Activated CD8-positive, alpha-beta T cell treated with anti-CD3 and anti-CD28 coated beads, Interleukin-2, amount 10 ng/mL, durations not matched to agents 7 days and 5 days (primary cell): ENCODE data around the gene HOXC5. TPM values are rescaled to one million over a fixed set of nuclear protein-coding genes. Genes with fewer than 3 reads are reported as not detected.

Source experiments
- ATAC-seq: fragments of 150-1000 bp; cut with Tn5 transposase; one replicate; pipeline ENCODE4 v1.10.0; 2021; ENCODE audit warnings: moderate library complexity
- CTCF ChIA-PET: fragments of 350-600 bp; sonication (Branson Sonifier 250); formaldehyde crosslinking; loops from one replicate; lab custom pipeline; 2021; ENCODE audit warnings: antibody characterized with exemption; lab: Charles Lee
- POLR2A ChIA-PET: fragments of 350-600 bp; sonication (Branson Sonifier 250); formaldehyde crosslinking; loops from one replicate; lab custom pipeline; 2021; ENCODE audit warnings: antibody characterized with exemption; lab: Charles Lee
- DNase-seq: peaks from one replicate; pipeline ENCODE4 v3.0.0-alpha.2; 2020
- H3K27ac Mint-ChIP-seq: one replicate; pipeline ENCODE4 v1.8.0; 2021; ENCODE audit warnings: mild to moderate bottlenecking, mixed read lengths
- H3K27me3 Mint-ChIP-seq: one replicate; pipeline ENCODE4 v1.8.0; 2021; ENCODE audit warnings: low read depth, mixed read lengths
- H3K36me3 Mint-ChIP-seq: one replicate; pipeline ENCODE4 v1.8.0; 2021; ENCODE audit warnings: low read depth, mixed read lengths
- H3K4me1 Mint-ChIP-seq: one replicate; pipeline ENCODE4 v1.8.0; 2021; ENCODE audit warnings: low read depth, mixed read lengths
- H3K4me3 Mint-ChIP-seq: one replicate; pipeline ENCODE4 v1.8.0; 2021; ENCODE audit warnings: mild to moderate bottlenecking, mixed read lengths
- H3K9me3 Mint-ChIP-seq: one replicate; pipeline ENCODE4 v1.8.0; 2022; ENCODE audit warnings: mixed read lengths; ENCODE audit not compliant: insufficient read depth
- total RNA-seq, 2 experiments: library from RNA; stranded (reverse); gene quantifications; one replicate each; pipeline ENCODE4 v1.2.3, GENCODE V29; 2021

The HOXC5 gene
- total RNA-seq, 2 experiments from 2014 or later, result not detected

DNA sequence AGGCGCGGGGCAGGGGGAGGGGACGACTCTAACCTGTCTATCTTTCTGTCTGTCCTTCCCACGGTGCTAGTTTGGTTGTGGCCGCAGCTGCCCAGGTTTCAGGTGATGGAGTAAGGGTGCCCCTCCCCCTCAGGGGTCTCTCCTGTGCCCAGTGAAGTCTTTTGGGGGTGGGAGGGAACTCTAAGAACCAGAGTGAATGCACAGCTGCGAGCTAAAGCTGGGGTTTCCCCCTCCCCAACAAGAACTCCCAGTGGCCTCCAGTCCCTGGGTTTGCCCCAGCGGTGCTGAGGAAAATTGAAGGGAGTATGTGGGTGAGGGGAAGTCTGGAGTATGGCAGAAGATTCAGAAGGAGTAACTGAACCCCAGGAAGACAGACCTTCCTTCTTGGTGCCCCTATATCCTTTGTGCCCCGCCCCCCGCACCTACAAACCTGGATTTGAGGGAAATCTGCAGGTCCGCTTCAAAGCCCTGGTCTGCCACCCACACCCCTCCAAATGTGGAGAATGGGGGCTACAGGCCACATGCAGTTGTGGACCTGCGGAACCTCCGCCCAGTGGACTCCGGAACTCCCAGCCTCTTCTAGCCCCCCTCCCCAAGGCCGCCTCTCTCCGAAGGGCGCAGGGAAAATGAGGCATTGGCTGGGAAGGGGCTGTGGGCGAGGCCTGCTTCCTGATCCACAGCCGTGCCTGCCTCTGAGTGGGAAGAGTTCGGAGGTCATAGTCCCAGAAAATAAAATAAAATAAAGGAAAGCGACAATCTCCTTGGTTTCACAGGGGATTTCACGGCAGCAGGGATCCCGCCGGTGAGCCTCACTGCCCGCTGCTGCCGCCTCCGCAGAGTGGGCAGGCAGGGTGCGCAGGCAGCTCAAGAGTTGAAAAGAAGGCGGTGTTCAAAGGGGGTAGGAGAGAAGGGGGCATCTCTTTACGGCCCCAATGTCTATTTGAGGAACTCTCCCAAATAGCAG, 36.3 kb upstream of the HOXC5 start:
- POLR2A ChIA-PET, result no interaction called here
- Mint-ChIP-seq H3K4me1 (peaks cover 27% of the 10 kb centered on the region), H3K4me3 (peak overlapping the region; percentile 72), H3K27me3 (peaks cover 94% of the 10 kb centered on the region), H3K9me3 (no peaks in the 10 kb centered on the region), H3K27ac (no peak overlapping the region), H3K36me3 (peaks cover 5% of the 10 kb centered on the region)
- no peak for DNase-seq
- no peak for ATAC-seq
- CTCF ChIA-PET, result interaction anchor here (0.8 to 2.1 kb wide), 6 partner anchors 10 to 212 kb away, joined by 3 to 12 read pairs (median 4); partner anchors contain the start of genes HOXC10 and HOXC5

DNA sequence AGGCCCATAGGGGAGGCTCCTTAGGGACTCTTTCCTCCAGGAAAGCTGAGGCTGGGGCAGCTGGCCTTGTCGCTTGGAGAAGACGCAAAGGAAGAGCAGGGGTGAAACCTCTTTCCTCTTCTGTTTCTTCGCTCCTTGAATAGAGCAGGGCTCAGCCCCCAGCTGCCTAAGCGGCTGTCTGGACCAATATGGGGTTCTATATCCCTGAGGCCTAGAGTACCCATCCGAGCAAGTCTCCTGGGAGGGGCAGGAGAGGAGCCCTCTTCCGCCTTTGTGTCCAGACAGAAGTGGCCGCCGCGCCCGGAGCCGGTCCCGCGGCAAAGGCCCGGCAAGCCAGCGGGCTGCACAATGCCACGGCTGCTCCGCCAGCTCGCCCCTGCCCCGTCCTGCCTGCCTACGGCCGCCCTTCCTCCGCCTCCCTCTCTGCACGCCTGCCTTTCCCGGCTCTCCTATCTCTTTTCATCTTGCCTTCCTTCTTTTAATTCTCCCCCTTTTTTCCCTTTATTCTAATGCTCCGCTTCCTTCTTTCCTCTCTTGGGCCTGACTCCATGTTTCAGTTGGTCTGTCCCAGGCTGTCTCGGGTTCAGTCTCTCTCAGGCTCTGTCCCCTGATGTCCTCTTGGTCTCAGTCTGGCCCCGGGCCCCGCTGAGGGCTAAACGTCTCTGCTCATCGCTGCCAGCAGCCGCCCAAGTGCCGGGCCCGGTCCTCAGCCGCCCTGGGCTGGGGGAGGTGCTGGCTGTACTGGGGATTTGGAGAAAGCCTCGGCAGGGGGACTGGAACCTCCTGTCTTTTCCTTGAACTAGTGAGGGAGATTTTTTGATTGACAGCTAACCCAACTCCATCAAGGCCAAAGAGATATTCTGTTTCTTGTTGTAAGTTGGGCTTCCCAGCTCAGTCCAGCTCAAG, 35.4 kb upstream of the HOXC5 start:
- Mint-ChIP-seq H3K4me3 (no peak overlapping the region), H3K4me1 (peaks cover 27% of the 10 kb centered on the region), H3K9me3 (no peaks in the 10 kb centered on the region), H3K27me3 (peaks cover 94% of the 10 kb centered on the region), H3K27ac (no peak overlapping the region), H3K36me3 (peaks cover 5% of the 10 kb centered on the region)
- POLR2A ChIA-PET, result interaction anchor here (1.2 kb wide), 1 partner anchor 19 kb away, joined by 6 read pairs; no protein-coding TSS in a partner anchor
- CTCF ChIA-PET, result interaction anchor here (0.8 to 3.6 kb wide), 6 partner anchors 8 to 195 kb away, joined by 3 to 16 read pairs (median 4); partner anchors contain the start of gene HOXC5
- no peak for ATAC-seq
- DNase-seq, result no peak

DNA sequence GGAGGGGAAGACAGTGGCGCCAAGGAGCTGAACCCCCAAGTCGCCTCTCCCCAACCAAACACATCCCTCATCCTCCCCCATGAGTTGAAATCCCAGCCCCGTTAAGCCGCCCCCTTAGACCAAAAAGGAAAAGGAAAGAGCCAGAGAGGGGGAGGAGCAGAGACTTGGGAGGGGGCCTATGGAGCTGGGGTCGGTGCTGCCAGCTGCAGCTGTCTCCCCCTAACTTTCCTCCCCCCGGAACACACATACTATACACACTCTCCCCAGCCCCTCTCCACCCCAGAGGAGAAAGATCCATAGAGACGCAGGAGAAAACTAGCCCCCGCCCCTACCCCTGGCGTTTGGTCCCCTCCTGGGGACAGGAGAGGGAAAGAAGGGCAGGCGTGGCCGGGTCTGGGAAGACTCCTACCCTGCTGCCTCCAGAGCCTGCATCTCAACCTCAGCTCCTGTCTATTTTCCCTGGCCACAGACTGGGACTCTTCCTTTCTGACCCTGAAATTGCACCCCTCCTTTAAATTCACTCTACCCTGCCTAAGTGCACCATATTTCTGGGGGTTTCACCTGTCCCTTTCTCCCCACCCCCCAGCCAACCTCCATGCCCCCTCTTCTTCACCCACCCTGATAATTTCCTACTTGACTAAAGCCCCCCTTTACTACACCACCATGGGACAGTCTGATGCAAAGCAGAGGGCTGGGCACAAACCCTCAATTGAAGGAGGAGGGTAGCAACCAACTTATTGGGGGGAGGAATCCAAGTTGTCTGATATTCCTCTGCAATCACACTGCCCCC, 34.5 kb upstream of the HOXC5 start:
- Mint-ChIP-seq H3K4me3 (no peak overlapping the region), H3K27ac (no peak overlapping the region), H3K36me3 (peaks cover 5% of the 10 kb centered on the region), H3K27me3 (peaks cover 96% of the 10 kb centered on the region), H3K4me1 (peaks cover 27% of the 10 kb centered on the region), H3K9me3 (no peaks in the 10 kb centered on the region)
- ChIA-PET CTCF (interaction anchor here (0.8 to 4.5 kb wide), 5 partner anchors 8 to 194 kb away, joined by 3 to 19 read pairs (median 3); partner anchors contain the start of genes HOXC10 and HOXC5), POLR2A (interaction anchor here (1.1 to 1.2 kb wide), 2 partner anchors 10 to 18 kb away, joined by 3 to 6 read pairs; no protein-coding TSS in a partner anchor)
- ATAC-seq (no peak), DNase-seq (no peak)

DNA sequence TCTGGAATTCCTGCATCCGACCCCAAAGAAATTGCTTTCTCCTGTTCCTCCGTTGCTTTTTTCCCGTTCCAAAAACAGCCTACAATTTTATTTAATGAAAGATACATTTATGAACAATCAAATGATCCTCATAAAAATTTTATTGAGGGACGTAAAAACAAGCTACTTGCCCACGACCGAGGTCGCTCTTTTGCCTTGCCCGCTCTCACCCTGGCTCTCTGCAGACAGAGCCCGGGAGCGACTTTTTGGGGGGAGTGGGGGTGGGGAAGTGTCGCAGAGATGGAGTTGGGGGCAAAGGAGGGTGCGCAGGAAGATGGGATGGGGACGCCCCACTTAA, 34.0 kb upstream of the HOXC5 start:
- H3K36me3 Mint-ChIP-seq, result peaks cover 3% of the 10 kb centered on the region
- H3K4me1 Mint-ChIP-seq, result peaks cover 26% of the 10 kb centered on the region
- DNase-seq, result no peak
- no peak for ATAC-seq
- ChIA-PET CTCF (interaction anchor here (1.3 to 4.5 kb wide), 5 partner anchors 11 to 193 kb away, joined by 3 to 19 read pairs (median 5); partner anchors contain the start of genes HOXC10 and HOXC5), POLR2A (interaction anchor here (1.1 to 1.2 kb wide), 2 partner anchors 9 to 18 kb away, joined by 3 to 6 read pairs; no protein-coding TSS in a partner anchor)
- H3K27me3 Mint-ChIP-seq, result peaks cover 95% of the 10 kb centered on the region
- H3K4me3 Mint-ChIP-seq, result no peak overlapping the region
- no peaks in the 10 kb centered on the region for H3K9me3 Mint-ChIP-seq
- H3K27ac Mint-ChIP-seq, result no peak overlapping the region

DNA sequence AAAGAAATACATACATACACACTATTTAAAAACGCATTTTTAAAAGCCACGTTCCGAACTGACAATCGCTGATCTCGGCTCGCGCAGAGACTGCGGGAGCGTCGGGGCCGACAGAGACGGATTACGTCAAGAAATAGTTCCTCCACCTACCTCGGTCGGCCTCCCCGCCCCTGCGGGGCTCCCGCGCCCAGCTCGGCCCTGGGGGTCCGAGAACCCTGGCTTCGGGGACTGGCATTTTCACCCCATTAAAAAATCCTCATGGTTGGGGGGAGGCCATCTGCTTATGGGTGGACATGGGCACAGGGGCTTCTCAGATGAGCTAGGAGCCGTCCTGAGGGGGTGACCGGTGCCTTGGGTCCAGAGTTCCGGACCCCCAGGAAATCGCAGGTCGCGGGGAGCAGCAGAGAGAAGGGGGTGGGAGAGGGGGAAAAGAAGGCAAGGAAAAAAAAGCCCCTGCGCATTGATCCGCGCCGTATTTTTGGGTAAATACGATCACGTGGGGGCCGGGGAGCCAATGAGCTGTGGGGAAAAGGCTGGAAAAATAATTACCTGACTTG, 33.2 kb upstream of the HOXC5 start:
- Mint-ChIP-seq H3K27me3 (peaks cover 94% of the 10 kb centered on the region), H3K9me3 (no peaks in the 10 kb centered on the region), H3K27ac (no peak overlapping the region), H3K36me3 (no peaks in the 10 kb centered on the region), H3K4me3 (no peak overlapping the region), H3K4me1 (peaks cover 22% of the 10 kb centered on the region)
- no peak for ATAC-seq
- CTCF ChIA-PET, result interaction anchor here (0.9 to 4.5 kb wide), 7 partner anchors 11 to 208 kb away, joined by 3 to 19 read pairs (median 5); partner anchors contain the start of genes HOXC10 and HOXC5
- no peak for DNase-seq
- POLR2A ChIA-PET, result interaction anchor here (0.7 to 1.1 kb wide), 2 partner anchors 8 to 193 kb away, joined by 3 read pairs; no protein-coding TSS in a partner anchor

DNA sequence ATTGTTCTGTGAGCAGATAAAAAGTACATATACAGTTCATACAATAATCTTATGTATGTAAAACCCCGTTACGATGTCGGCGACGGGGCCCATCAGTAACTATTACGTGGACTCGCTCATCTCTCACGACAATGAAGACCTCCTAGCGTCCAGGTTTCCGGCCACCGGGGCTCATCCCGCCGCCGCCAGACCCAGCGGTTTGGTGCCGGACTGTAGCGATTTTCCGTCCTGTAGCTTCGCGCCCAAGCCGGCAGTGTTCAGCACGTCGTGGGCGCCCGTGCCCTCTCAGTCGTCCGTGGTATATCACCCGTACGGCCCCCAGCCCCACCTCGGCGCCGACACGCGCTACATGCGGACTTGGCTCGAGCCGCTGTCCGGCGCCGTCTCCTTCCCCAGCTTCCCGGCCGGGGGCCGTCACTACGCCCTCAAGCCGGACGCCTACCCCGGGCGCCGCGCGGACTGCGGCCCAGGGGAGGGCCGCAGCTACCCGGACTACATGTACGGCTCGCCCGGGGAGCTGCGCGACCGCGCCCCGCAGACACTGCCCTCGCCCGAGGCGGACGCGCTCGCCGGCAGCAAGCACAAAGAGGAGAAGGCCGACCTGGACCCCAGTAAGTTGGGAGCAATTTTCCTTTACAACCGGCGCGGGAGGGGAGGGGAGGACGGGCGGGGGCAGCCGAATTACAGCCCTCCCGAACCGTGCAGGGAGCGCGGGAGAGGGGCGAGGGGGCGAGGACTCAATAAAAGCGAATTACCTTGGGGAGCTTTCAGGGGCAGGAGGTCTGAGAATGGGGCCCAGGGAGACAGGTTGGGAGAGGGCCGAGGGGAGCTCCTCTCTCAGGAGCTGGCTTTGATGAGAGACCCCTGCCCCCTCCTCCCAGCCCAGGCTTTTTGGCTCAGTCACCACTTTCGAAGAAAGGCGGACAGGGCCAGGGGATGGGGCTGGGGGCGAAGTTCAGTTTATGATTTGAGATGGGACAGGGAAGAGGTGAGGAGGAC, 32.4 kb upstream of the HOXC5 start, which contains the start of gene HOXC9:
HOXC9 (plus strand) TSS at position 46 of the 999 bp plus-strand sequence; CDS start at position 74, 28 bp downstream.
- no peaks in the 10 kb centered on the region for H3K9me3 Mint-ChIP-seq
- DNase-seq, result no peak
- H3K36me3 Mint-ChIP-seq, result no peaks in the 10 kb centered on the region
- peaks cover 18% of the 10 kb centered on the region for H3K4me1 Mint-ChIP-seq
- no peak within 1 kb of the TSS for H3K4me3 Mint-ChIP-seq
- ChIA-PET CTCF (interaction anchor here (0.9 to 4.5 kb wide), 6 partner anchors 15 to 207 kb away, joined by 3 to 19 read pairs (median 6); partner anchors contain the start of genes HOXC10 and HOXC5), POLR2A (interaction anchor here (0.7 kb wide), 1 partner anchor 192 kb away, joined by 3 read pairs; no protein-coding TSS in a partner anchor)
- ATAC-seq, result no peak
- H3K27ac Mint-ChIP-seq, result no peak within 1 kb of the TSS
- H3K27me3 Mint-ChIP-seq, result peaks cover 93% of the 10 kb centered on the region

DNA sequence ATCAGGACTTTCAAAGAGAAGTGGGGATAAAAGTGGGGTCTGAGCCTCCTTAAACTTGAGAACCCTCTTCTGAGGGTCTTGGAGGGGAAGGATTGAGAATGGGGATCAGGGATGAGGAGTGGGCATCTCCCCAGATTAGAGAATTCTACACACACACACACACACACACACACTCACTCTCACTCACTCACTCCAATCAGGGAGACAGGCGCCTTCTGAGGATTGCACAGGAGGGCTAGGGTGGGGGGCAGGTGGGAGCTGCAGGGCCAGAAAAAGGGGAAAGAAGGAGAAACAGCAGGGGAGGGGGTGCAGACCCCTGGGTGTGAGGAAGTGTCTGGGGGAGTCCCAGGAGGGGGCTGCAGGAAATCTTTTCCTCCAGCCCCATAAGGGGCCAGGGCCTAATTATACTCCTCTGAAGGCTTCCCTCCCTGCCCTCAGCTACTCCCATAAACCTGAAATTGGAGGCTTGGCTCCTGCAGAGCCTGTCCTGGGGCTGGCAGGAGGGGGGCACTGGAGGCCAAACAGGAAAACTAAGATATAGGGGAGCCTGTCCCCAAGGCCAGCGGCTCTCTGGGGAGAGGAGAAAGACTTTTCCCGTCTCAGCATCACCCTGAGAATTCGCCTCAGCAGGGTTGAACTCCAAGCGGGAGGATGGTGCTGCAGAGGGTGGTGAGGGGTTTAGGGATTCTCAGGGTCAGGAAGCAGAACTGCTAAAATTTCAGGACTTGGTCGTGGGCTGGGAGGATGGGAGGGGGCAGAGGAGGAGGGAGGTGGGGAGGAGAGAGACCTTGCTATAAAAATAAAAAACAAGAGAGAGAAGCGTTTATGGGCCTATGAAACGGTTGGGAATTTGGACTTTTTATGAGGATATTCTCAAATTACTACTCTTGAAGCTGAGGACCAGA, 31.3 kb upstream of the HOXC5 start:
- ChIA-PET POLR2A (no interaction called here), CTCF (interaction anchor here (1.2 to 4.5 kb wide), 6 partner anchors 16 to 207 kb away, joined by 3 to 19 read pairs (median 5); partner anchors contain the start of genes HOXC10 and HOXC5)
- DNase-seq (no peak), ATAC-seq (no peak)
- Mint-ChIP-seq H3K27ac (no peak overlapping the region), H3K27me3 (peaks cover 94% of the 10 kb centered on the region), H3K9me3 (no peaks in the 10 kb centered on the region), H3K36me3 (no peaks in the 10 kb centered on the region), H3K4me1 (peaks cover 17% of the 10 kb centered on the region), H3K4me3 (no peak overlapping the region)

DNA sequence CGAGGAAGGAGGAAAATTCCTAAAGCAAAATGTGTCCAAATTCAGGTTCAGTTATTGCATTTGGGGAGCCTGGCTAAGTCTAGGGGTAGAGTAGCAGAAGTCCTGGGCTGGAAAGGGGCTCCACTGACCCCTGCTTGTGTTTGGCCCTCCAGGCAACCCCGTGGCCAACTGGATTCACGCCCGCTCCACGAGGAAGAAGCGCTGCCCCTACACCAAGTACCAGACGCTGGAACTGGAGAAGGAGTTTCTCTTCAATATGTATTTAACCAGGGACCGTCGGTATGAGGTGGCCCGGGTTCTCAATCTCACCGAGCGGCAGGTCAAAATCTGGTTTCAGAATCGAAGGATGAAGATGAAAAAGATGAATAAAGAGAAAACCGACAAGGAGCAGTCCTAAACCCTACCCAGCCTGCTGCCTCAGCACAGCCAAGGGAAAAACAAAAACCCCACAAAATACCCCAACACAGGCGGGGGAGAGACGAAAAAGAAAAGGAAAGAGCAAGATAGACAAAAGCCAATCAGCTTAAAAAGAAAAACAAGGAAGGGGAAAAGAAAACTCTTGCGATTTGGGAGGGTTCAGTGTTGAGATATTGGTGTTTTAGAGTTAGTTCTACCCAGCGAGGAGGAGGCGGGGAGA, 30.5 kb upstream of the HOXC5 start:
- no peak for DNase-seq
- Mint-ChIP-seq H3K4me1 (peaks cover 17% of the 10 kb centered on the region), H3K27ac (no peak overlapping the region), H3K36me3 (no peaks in the 10 kb centered on the region), H3K9me3 (no peaks in the 10 kb centered on the region), H3K4me3 (no peak overlapping the region), H3K27me3 (peaks cover 95% of the 10 kb centered on the region)
- POLR2A ChIA-PET, result no interaction called here
- CTCF ChIA-PET, result interaction anchor here (1.2 to 4.5 kb wide), 5 partner anchors 17 to 206 kb away, joined by 3 to 19 read pairs (median 4); partner anchors contain the start of genes HOXC10 and HOXC5
- ATAC-seq, result no peak
